Mesenteric fat pad (tissue), 1 donor: ENCODE results near the gene PPM1F. TPM values are rescaled to one million over a fixed set of nuclear protein-coding genes. Genes with fewer than 3 reads are reported as not detected.
A peak's percentile ranks its signal among the peaks of the same experiment; 100 is the strongest.
"Not testable (repeated sequence)": the region's sequence is repeated elsewhere in the genome, so short reads cannot be mapped to it uniquely, and the experiment has no call there.

ENCODE experiments used
- DNase-seq: peaks from one replicate; pipeline ENCODE4 v3.0.0-alpha.2; 2020; ENCODE audit warnings: low spot score
- total RNA-seq: library from RNA; stranded (reverse); fragmentation: NEBNext Ultra II Directional; extraction: Animal tissue kit (Norgen Biotek cat#: 25700); gene quantifications from one replicate; pipeline ENCODE4 v1.2.1, GENCODE V29; 2021
- donor health status: DM: yes; HTN: yes; CAD: no.

Gene PPM1F
- total RNA-seq, 1 donor from 2014 or later, result 44.5 TPM

DNA sequence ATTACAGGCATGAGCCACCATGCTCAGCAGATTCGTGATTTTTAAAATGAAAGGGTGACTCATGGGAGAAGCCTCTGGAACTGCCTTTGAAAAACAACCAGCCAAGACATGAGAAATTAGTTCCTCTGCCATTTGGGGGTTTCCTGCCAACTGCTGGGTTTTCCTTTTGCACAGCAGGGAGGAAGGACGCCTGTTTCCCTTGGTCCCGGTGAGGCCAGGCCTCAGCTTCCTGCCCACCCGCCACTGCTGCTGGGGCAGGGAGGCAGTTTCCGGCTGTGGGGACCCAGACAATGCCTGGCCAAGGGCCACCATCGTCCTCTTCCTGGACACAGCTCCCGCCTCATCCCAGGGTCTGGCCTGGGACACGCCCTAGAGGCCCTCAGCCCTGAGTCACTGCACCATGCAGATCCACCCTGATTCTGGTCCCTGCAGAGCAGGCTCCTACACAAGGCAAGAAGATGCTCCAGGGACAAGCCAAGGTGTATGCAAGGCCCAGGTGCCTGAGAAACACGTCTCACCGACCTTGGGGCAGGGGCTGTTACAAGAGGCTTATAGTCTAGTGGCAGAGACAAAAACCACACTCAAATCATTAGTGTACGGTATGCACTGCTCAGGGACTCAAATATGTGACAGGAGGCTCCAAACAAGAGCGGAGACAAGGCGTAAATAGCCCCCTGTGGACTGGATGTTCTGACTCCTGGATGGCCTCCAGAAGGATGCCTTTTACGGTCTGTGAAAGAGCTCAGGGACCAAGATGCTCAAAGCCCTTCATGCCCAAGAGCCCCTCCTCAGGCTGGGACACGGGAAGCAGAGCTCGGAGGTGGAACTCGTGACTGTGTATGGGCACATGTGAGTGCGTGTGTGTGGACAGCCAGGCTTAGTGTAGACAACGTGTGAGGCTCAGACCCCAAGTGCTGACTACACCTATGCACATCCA lies 10.0 kb downstream of the PPM1F start:
- DNase-seq, result peak; percentile 94

DNA sequence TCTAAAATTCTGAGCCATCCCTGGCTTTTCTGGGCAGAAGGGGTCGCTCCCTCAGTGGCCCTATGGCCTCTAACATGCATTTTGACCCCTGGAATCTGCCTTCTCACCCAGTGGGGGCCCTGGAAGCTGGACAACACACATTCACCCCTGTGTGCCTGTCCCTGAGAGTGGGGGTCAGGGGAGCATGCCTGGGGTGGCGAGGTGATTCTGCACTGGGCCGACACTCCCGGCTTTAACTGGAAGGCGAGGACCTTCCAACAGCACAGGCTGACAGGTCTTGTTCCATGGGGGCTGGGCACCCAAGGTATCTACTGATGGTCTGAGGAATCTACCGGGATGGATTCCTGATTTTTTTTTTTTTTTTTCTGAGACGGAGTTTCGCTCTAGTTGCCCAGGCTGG lies 10.7 kb downstream of the PPM1F start:
- no peak for DNase-seq

- DNase-seq, result no peak
These were observed 12.1 kb downstream of the PPM1F start for GRCh38 chr22:21940521-21940920.

- DNase-seq, result not testable (repeated sequence)
These were observed 12.7 kb downstream of the PPM1F start for GRCh38 chr22:21939935-21940334.

GRCh38 chr22:21939461-21939913 lies 13.2 kb downstream of the PPM1F start:
- no peak for DNase-seq

DNA sequence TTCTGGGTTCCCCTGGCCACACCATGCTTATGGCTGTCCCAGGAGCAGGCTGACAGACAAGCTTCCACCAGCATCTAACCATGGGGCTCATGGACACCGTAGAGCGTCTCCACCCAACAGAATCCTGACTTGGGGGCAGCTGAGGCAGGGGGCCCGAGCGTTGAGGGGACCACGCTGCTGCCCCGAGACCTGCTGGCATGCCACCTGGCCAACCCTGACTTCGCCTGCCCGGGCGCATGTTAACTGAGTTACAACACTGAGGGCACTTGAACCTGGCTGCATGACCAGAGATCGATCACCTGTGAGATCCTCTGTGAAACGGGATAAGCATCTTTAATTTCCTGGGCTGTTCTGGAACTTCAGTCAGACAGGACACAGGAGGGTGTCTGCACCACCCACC lies 13.7 kb downstream of the PPM1F start:
- no peak for DNase-seq

- DNase-seq, result peak; percentile 99
These were observed 14.4 kb downstream of the PPM1F start for GRCh38 chr22:21938071-21938822.

- DNase-seq, result no peak
These were observed 14.9 kb downstream of the PPM1F start for GRCh38 chr22:21937821-21938070.

DNA sequence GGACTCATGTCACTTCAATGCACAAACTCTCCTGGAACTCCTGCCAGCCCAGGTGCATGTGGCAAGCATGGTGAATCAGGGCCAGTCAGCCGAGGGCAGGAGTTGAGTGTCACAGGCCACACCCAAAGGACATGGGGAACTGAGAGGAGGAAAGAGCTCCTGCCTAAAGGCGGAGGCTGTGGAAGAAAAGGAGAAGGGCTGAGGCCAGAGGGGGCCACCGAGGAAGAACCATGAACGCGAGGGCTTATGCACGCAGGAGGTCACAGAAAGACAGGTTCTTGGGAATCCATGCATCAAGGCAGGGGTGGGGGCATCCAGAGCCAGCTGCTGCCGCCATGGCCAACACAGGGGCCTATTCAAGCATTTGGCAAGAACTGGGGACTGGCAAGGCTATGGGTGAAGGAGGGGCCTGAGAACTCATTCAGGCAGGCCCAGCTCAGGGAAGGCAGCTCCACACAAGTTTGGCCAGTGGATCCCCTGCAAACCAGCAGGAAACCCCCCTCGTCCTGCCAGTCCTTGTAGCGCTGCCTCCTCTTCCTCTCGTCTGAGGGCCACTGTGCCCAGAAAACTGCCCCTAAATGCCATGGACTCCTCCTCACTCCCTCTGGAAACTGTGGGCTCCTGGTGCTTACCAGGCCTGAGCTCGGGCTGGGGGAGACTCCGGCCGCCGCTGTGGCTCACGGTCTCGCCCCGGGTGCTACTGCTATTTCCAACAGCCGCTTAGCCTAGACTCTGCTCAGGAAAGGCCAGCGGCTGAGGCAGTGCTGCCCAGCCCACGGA lies 15.4 kb downstream of the PPM1F start:
- no peak for DNase-seq

GRCh38 chr22:21936151-21936775 lies 16.4 kb downstream of the PPM1F start:
- DNase-seq, result no peak

DNA sequence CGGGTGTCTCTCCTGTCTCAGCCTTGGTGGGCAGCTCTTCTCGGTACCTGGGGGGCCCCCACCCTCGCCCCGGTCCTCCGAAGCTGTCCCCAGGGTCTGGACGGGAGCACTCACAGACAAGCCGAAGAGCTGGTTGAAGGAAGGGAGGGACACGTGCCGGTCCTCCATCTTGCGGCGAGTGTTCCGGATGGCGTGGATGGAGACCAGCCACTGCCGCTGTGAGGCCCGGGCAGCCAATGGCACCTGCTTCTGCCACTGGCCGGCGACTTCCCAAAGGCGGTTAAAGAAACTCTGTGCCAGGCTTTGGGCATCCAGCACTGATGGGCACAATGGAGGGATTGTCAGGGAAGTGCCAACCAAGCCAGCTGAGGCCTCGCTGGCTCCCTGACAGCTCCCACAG lies 18.7 kb downstream of the PPM1F start:
- no peak for DNase-seq

DNA sequence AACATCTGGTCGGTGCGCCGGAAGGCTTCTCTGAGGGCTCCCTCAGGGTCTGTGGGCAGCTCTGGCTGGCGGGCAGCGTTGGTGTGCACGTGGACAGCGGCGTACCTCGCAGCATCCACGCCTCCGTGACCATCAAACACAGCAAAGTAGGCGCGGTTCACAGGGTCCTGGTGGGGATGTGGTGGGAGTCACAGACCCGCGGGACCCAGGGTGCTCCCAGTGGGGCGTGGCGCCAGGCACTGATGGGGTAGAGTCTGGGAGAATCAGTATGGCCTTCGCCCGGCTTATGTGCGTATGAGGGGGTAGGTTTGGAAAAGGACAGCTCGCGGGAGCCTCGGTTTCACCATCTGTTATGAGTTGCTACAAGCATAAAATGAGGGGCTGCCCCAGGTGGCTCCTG lies 19.2 kb downstream of the PPM1F start:
- DNase-seq, result no peak

GRCh38 chr22:21932347-21932746 lies 20.3 kb downstream of the PPM1F start:
- DNase-seq, result no peak

- no peak for DNase-seq
These were observed 21.6 kb downstream of the PPM1F start for GRCh38 chr22:21931056-21931455.

DNA sequence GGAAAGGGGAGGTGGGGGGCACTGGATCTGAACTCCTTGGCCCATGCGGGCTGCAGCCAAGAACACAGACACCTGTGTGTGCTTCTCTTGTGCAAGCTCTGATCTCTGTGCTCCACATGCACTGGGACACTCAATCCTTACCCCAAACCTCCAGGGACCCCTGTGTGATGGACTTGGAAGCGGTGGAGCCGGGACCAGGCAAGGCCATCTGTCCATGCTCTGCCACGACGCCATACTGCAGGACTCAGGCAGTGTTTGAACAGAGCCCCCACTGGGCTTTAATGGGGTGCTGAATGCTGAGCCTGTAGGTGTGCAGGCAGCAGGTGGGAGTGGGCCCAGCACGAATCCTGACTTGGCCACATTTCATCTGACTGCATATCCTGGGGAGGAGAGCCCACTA lies 23.4 kb downstream of the PPM1F start:
- DNase-seq, result no peak

DNA sequence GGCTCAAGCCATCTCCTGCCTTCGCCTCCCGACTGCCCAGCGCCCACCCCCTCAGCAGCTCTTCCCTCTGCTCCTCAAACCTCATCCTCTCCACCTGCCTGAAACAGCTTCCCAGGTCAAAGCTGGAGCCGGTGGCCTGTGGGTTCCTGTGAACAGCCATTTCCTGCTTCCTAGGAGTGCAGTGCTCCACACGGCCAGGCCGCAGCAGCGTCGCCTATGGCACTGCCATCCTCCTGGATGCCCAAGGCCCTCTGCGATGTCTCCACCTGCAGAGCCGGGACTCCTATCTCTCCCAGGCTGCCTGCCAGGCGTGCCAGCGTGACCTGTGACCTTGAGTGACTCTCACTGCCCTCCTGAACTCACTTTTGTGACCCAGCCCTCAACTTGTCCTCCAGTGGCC lies 24.6 kb downstream of the PPM1F start:
- no peak for DNase-seq

DNA sequence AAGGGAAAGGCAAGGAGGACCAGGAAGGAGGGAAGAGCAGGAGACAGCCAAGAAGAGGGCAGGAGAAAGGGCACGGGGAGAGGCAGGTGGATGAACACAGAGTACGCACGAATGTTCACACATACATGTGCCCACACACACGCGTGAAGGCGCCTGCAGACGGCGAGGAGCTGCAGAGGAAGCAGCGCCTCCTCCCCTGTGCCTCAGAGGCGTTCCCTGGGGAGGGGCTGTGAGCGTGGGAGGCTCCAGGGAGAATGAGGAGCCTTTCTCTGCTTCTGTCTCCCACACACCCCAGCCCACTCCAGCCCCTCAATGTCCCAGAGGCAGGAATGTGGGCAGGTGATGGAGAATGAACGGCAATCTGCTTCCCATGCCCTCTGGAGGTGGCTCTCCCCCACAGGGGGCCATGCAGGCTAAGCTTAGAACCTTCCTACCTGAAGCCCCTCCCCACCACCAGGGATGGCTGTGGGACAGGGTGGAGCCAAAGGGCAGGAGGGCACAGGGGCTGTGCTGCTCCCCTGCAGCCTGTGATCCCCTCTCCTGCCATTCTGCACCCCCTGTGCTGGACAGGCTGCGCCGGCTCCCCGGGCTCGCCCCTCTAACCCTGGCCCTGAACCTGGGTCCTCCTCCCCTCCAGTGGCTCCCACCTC lies 25.3 kb downstream of the PPM1F start:
- DNase-seq, result no peak

DNA sequence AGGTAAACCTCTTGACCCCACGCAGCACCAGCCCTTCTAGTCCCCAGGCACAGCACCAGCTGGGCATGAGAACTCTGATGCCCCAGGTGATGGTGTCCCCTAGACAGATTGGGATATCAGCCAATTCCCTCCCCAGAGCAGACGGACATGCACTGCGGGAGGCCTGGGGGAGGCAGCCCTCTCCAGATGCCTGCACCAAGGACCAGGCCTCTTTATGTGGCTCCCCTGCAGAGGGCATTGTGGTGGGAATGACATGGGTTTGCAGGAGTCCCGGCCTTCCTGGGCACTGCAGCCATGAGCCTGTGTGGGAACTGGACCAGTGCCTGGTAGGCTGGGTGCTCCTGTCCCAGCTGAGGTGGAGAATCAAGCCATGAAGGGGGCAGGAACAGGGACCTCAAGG lies 25.9 kb downstream of the PPM1F start:
- no peak for DNase-seq

DNA sequence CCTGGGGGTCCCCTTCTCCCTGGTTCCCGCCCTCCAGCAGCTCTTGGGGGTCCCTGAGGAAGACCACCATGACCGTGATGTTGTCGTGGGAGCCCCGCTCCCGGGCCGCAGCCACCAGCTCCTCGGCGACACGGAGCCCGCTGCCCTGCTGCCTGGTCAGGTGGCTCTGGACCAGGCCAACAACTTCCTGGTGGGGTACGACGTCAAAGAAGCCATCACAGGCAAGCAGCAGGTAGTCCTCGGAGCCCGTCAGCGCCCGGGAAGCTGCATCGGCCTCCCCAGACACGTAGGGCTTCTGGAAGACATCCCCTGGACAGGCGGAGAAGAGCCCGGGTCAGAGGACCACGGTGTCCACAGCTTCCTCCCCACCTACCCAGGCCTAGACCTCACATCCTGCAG lies 29.5 kb downstream of the PPM1F start:
- no peak for DNase-seq

- DNase-seq, result no peak
These were observed 30.1 kb downstream of the PPM1F start for GRCh38 chr22:21922370-21923162.
